Fibroblast of the aortic adventitia (primary cell): ENCODE measurements around the gene RFPL4AL1. TPM values are rescaled to one million over a fixed set of nuclear protein-coding genes. Genes with fewer than 3 reads are reported as not detected.
A peak's percentile ranks its signal among the peaks of the same experiment; 100 is the strongest.

Experiments
- DNase-seq: peaks from one replicate; pipeline ENCODE4 v3.0.0-alpha.2; 2010; ENCODE audit warnings: low read depth
- H3K4me3 ChIP-seq: 2 replicates; pipeline ENCODE4 v1.5.1; 2011; ENCODE audit warnings: low read depth, mild to moderate bottlenecking, control low read depth, low read length, moderate library complexity
- CTCF ChIP-seq: IDR thresholded peaks from 2 replicates; pipeline ENCODE4 v1.5.1; 2011; ENCODE audit warnings: mild to moderate bottlenecking, low read length, control low read depth, inconsistent platforms; ENCODE audit not compliant: insufficient read depth
- total RNA-seq: library from RNA; depleted of rRNA; stranded (reverse); fragments of >200 nt; gene quantifications from 2 replicates; pipeline ENCODE4 v1.2.3, GENCODE V29; 2012; ENCODE audit warnings: low replicate concordance

RFPL4AL1 gene
- total RNA-seq, 1 donor: not detected

- no peak for TF ChIP-seq CTCF
- no peak for DNase-seq
Measured at GRCh38 chr19:55802281-55802680, 33.4 kb downstream of the RFPL4AL1 start.

GRCh38 chr19:55809381-55810058 is 40.6 kb downstream of the RFPL4AL1 start:
- no peak overlapping the region for H3K4me3 ChIP-seq
- DNase-seq: peak; percentile 15
- no peak for TF ChIP-seq CTCF

More at GRCh38 chr19:55802281-55802680, 33.4 kb downstream of the RFPL4AL1 start:
- H3K4me3 ChIP-seq: no peak overlapping the region

GRCh38 chr19:55811340-55811739 is 42.4 kb downstream of the RFPL4AL1 start:
- TF ChIP-seq CTCF: no peak
- no peak for DNase-seq
- H3K4me3 ChIP-seq: no peak overlapping the region

GRCh38 chr19:55812449-55812848 is 43.5 kb downstream of the RFPL4AL1 start:
- no peak for TF ChIP-seq CTCF
- no peak overlapping the region for H3K4me3 ChIP-seq
- DNase-seq: no peak

GRCh38 chr19:55813906-55814305 is 45.0 kb downstream of the RFPL4AL1 start:
- H3K4me3 ChIP-seq: no peak overlapping the region
- no peak for TF ChIP-seq CTCF
- no peak for DNase-seq

GRCh38 chr19:55820037-55820436 is 51.1 kb downstream of the RFPL4AL1 start:
- H3K4me3 ChIP-seq: no peak overlapping the region
- no peak for TF ChIP-seq CTCF
- no peak for DNase-seq

Other genes with a start within 250 kb of the RFPL4AL1 start
- gene SBK2, start 232.0 kb upstream of the RFPL4AL1 start, total RNA-seq: not detected in 2 replicates
- 0.25 TPM in 1 of 2 replicates, not detected in the other for gene SBK3, start 223.6 kb upstream of the RFPL4AL1 start, total RNA-seq
- 4.4 and 7.9 TPM in 2 replicates for gene ZNF579, start 188.3 kb upstream of the RFPL4AL1 start, total RNA-seq
- gene FIZ1, start 169.6 kb upstream of the RFPL4AL1 start, total RNA-seq: 3.5 and 4.7 TPM in 2 replicates
- 1.7 and 10.8 TPM in 2 replicates for gene ZNF524, start 168.8 kb upstream of the RFPL4AL1 start, total RNA-seq
- gene ZNF865, start 163.5 kb upstream of the RFPL4AL1 start, total RNA-seq: 0.08 and 1.5 TPM in 2 replicates
- gene ZNF784, start 144.6 kb upstream of the RFPL4AL1 start, total RNA-seq: 2.8 and 4.8 TPM in 2 replicates
- gene ZNF580, start 128.1 kb upstream of the RFPL4AL1 start, total RNA-seq: 6.3 and 10.0 TPM in 2 replicates
- 13.9 and 41.5 TPM in 2 replicates for gene ZNF581, start 125.5 kb upstream of the RFPL4AL1 start, total RNA-seq
- gene CCDC106, start 120.9 kb upstream of the RFPL4AL1 start, total RNA-seq: 8.5 and 16.0 TPM in 2 replicates
- gene U2AF2, start 114.1 kb upstream of the RFPL4AL1 start, total RNA-seq: 69.5 and 71.4 TPM in 2 replicates
- gene EPN1, start 93.9 kb upstream of the RFPL4AL1 start, total RNA-seq: 60.6 and 73.8 TPM in 2 replicates
- not detected in 2 replicates for gene NLRP9, start 30.7 kb upstream of the RFPL4AL1 start, total RNA-seq
- not detected in 2 replicates for gene RFPL4A, start 10.0 kb upstream of the RFPL4AL1 start, total RNA-seq
- not detected in 2 replicates for gene NLRP11, start 62.9 kb downstream of the RFPL4AL1 start, total RNA-seq
- not detected in 2 replicates for gene NLRP4, start 67.4 kb downstream of the RFPL4AL1 start, total RNA-seq
- gene NLRP13, start 163.2 kb downstream of the RFPL4AL1 start, total RNA-seq: not detected in 2 replicates
- gene NLRP8, start 178.7 kb downstream of the RFPL4AL1 start, total RNA-seq: not detected in 2 replicates
- not detected in 2 replicates for gene NLRP5, start 217.7 kb downstream of the RFPL4AL1 start, total RNA-seq